Vagina (tissue), 2 donors: ENCODE measurements around the gene ANAPC1.
"Not testable (repeated sequence)": the region's sequence is repeated elsewhere in the genome, so short reads cannot be mapped to it uniquely, and the experiment has no call there.

Source experiments
- POLR2A ChIP-seq, 2 donors: fragments of 450-650 bp; IDR thresholded peaks; one replicate each; pipeline ENCODE4 v1.6.1; 2017; ENCODE audit warnings: antibody characterized with exemption in 2 of 2, mild to moderate bottlenecking in 2 of 2, moderate library complexity in 2 of 2
- POLR2AphosphoS5 ChIP-seq, 2 donors: sonication (generic); formaldehyde crosslinking; IDR thresholded peaks; one replicate each; pipeline ENCODE4 v1.9.0; 2017; ENCODE audit warnings: antibody characterized with exemption in 2 of 2, mild to moderate bottlenecking in 2 of 2, low read depth in 1 of 2; ENCODE audit not compliant: insufficient read depth in 1 of 2
- TF ChIP-seq, protein P1 (sequence below), 3 experiments: fragments of 450-650 bp in 2 of 3; fragments of 200-600 bp in 1 of 3; sonication (generic) in 1 of 3; IDR thresholded peaks; one replicate each; pipeline ENCODE4 v1.5.1; 2017 to 2019; ENCODE audit warnings: antibody characterized with exemption in 3 of 3, mild to moderate bottlenecking in 2 of 3, moderate library complexity in 2 of 3

DNA sequence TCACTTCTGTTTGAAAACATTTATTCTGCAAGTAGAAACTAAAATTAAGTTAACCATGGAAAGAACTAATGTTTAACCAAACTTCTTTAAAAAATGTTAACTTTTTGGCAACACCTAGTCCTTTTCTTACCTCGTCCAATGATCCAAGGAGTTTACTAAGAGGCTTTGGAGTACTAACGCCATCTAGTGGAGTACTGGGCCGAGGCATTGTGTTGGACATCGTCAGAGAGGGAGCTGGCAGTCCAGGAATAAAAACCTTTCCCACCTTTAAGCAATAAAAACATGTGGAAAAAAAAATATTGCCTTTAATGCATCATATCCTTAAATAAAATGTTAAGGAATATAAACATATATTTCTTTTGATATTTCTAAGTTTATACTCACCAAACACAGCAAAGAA lies 33.3 kb downstream of the ANAPC1 start:
- TF ChIP-seq POLR2AphosphoS5 (IDR thresholded peaks at IDR 0.05; ENCODE audit: insufficient read depth in 1 of 2, low read depth in 1 of 2); POLR2A (IDR thresholded peaks at IDR 0.05): not testable (repeated sequence)
- TF ChIP-seq, protein P1, sequence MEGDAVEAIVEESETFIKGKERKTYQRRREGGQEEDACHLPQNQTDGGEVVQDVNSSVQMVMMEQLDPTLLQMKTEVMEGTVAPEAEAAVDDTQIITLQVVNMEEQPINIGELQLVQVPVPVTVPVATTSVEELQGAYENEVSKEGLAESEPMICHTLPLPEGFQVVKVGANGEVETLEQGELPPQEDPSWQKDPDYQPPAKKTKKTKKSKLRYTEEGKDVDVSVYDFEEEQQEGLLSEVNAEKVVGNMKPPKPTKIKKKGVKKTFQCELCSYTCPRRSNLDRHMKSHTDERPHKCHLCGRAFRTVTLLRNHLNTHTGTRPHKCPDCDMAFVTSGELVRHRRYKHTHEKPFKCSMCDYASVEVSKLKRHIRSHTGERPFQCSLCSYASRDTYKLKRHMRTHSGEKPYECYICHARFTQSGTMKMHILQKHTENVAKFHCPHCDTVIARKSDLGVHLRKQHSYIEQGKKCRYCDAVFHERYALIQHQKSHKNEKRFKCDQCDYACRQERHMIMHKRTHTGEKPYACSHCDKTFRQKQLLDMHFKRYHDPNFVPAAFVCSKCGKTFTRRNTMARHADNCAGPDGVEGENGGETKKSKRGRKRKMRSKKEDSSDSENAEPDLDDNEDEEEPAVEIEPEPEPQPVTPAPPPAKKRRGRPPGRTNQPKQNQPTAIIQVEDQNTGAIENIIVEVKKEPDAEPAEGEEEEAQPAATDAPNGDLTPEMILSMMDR (IDR thresholded peaks at IDR 0.05) = not testable (repeated sequence)
